ENCODE data around the gene MMP21.

MMP21 gene, protein sequence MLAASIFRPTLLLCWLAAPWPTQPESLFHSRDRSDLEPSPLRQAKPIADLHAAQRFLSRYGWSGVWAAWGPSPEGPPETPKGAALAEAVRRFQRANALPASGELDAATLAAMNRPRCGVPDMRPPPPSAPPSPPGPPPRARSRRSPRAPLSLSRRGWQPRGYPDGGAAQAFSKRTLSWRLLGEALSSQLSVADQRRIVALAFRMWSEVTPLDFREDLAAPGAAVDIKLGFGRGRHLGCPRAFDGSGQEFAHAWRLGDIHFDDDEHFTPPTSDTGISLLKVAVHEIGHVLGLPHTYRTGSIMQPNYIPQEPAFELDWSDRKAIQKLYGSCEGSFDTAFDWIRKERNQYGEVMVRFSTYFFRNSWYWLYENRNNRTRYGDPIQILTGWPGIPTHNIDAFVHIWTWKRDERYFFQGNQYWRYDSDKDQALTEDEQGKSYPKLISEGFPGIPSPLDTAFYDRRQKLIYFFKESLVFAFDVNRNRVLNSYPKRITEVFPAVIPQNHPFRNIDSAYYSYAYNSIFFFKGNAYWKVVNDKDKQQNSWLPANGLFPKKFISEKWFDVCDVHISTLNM

DNA sequence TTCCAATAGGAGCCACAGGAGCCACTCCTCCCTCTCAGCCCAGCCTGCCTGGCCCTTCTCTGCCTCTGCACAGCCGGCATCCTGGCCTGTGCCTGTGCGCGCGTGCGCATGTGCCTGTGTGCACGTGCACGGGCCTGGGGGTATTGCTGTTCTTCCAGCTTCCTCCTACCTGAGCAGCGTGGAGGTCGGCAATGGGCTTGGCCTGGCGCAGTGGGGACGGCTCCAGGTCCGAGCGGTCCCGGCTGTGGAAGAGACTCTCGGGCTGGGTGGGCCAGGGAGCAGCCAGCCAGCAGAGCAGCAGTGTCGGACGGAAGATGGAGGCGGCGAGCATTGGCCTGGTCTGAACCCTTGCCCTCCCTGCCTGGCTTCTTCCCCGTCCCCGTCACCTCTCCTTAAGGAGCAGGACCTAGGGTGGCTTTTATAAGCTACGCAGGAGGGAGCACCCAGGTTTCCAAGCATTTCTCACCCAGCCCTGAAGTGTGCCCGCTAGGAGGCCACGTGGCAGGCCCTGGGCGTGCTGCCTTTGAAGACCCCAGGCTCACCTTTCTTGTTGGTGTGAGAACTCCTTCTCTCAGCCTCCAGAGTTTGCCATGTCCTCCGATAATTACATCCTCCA is at the start of gene MMP21:
Gene MMP21 (minus strand): TSS at position 331 of the 616 bp plus-strand sequence. CDS start 0 bp downstream, at position 331.
- DNase-seq (ENCODE audit: low read depth), result no peak

- DNase-seq (ENCODE audit: low read depth), result peak; percentile 44
These were observed 49.1 kb upstream of the MMP21 start for GRCh38 chr10:125824736-125825135.

DNA sequence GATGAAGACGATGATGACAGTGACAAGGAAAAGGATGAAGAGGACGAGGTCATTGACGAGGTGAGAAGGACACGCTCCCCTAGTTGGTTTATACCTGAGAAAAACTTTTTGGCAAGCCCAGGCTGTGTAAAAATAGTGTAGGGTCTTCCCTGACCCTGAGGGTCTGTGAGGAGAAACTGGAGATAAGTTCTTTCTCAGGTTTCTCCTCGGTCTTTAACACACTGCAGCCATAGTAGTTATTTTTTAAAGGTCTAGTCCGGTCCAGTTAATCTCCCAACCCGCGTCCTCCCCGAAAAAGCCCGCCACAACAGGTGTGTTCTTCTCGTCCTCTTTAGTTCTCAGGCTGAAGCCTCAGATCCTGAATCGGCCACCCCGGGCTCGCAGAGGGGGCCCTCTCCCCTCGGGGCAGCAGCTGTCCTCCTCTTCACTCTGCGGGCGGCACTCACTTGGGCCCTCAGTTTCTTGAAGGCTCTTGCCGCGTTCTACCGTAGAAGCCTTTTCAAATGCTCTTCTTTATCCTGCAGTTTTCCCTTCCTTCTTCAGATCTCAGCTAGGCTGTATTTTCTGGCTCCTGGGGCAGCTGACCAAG is 48.1 kb upstream of the MMP21 start:
- DNase-seq (ENCODE audit: low read depth), result peak; percentile 21

- DNase-seq (ENCODE audit: low read depth), result peak; percentile 90
These were observed 47.4 kb upstream of the MMP21 start, which contains the start of the genes BCCIP and UROS for GRCh38 chr10:125822878-125823662. BCCIP (plus strand) TSS chr10:125823546; CDS start chr10:125823558, 12 bp downstream. UROS (minus strand) TSS chr10:125823258; CDS start chr10:125816499, 6,759 bp downstream.

DNA sequence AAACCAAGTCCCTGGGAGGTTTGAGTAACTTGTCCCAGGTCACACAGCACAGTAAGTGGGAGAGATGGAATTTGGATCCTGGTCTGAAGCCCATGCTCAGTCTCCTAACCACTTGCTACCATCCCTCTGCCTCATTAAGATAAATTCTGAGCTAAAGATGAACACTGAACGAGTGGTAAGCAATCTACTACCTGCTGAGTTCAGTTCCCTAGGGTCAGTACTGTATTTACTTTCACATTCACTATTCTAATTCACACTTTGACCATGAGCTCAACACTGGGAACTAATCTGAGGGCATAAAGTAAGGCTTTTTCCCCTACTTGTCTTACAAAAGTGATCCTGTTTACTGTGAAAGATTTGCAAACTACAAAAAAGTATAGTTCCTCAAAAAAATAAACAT is 45.1 kb upstream of the MMP21 start:
- DNase-seq (ENCODE audit: low read depth), result no peak

GRCh38 chr10:125817337-125817946 is 41.8 kb upstream of the MMP21 start:
- no peak for DNase-seq (ENCODE audit: low read depth)

- DNase-seq (ENCODE audit: low read depth), result no peak
These were observed 40.9 kb upstream of the MMP21 start for GRCh38 chr10:125816548-125816947.

GRCh38 chr10:125815764-125816163 is 40.1 kb upstream of the MMP21 start:
- no peak for DNase-seq (ENCODE audit: low read depth)

- peak; percentile 73 for DNase-seq (ENCODE audit: low read depth)
These were observed 36.6 kb upstream of the MMP21 start for GRCh38 chr10:125812128-125812750.

GRCh38 chr10:125811251-125811650 is 35.6 kb upstream of the MMP21 start:
- DNase-seq (ENCODE audit: low read depth), result peak; percentile 55

DNA sequence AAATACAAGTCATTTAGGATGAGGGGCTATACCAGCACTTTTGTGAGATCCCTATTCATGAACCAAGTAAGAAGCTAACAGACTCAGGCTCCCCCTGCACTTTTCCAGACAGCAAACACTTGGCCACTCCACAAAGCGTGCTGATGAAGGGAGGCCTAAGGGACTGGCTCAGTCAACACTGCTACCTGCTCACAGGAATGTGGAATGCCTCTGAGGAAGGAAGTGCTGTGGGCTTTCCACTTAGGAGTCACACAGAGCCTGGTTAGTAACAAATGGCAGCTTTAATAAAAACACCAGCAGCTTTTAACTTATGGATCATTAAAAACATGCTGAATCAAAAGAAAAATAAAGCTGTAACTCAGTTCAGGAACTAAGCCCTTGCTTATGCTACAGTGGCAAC is 32.4 kb upstream of the MMP21 start:
- DNase-seq (ENCODE audit: low read depth), result no peak

DNA sequence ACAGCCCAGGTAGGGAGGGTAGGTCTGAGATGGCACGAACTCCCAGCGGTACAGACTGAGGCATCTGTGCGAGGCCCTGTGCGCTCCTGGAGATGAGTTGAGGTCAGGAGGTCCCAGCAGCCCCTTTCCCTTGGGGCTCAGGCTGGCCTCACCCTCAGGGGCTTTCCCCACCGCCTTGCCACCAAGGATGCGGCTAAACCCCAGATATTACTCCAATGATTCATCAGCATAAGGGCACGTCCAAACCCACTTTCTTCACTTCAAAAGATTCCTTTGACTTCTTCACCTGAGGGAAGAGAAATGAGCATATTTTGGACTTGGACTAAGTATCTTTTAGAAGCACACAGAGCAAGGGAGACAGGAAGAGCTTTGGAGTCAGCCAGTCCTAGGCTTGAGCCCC is 27.1 kb upstream of the MMP21 start:
- no peak for DNase-seq (ENCODE audit: low read depth)

DNA sequence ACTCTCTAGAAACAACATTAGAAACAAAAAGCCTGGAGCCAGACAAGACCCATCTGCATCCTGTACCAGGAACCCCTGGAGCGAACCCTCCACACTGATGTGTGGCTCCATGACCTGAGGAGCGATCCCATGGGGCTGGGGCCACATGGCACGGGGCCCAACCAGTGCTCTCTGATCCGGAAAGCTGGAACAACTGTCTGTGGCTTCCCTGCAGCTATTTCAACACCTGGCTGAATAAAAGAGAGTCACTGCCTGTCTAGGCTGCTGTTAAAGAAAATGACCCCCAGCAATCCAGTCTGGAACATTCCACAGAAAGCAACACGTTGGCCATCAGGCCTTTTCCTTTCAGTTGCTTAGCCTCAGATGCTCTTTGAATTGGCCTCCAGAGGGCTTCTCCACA is 26.5 kb upstream of the MMP21 start:
- DNase-seq (ENCODE audit: low read depth), result no peak

- DNase-seq (ENCODE audit: low read depth), result no peak
These were observed 26.0 kb upstream of the MMP21 start for GRCh38 chr10:125801574-125801973.

- no peak for DNase-seq (ENCODE audit: low read depth)
These were observed 24.0 kb upstream of the MMP21 start for GRCh38 chr10:125799451-125800182.

DNA sequence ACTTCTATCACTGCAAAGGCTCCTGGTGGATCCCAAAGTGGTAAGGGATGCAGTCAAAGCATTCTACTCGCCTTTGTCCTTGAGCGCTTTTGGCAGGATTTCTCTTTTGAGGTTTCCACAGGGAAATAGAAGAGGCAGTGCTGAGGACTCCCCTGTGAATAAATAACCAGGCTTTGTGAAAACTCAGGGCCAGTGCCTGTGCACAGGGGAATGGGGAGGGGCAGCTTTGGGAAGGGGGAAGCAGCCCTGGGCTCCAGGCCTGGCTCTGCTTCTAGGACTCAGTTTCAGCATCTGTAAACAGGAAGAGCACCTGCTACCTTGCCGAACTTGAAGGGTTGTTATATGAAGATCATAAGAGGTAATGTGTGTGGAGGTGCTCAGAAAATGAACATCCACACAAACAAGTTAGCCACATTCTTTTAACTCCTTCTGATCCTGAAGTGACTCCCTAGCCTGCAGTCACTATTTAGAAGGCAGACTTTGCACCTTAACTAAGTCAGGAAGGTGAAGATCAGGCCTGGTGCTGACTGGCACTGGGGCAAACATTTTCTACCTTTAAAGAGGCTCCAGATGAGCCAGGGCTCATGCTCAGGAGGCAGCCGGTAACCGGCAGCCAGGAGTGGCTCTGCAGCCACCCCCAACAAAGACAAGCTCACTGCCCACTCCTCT is 22.5 kb upstream of the MMP21 start:
- no peak for DNase-seq (ENCODE audit: low read depth)

GRCh38 chr10:125797424-125797823 is 21.8 kb upstream of the MMP21 start:
- DNase-seq (ENCODE audit: low read depth), result no peak

DNA sequence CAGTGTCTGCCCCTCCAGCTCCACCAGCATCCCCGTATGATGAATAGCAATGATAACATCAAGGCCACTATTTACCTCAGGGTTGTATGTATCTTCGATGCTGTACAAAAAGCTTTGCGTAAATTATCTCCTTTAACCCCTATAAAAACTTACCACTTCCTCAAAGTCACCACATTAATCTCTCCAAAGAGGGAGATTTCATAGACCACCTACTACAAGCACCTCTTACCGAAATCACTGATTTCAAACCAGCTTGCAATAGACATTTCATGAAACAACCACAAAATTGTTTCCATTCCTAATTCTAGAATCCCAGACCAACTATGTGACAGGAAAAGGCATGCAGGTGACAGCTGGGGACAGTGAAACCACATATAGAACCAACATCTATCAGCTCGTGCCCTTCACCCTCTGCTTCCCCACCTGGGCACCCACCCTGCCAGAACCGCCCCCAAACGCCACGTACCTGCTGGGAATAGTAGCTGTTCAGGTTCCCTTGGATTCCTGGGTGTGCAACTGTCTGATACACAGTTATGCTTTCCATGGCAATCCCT is 20.1 kb upstream of the MMP21 start:
- DNase-seq (ENCODE audit: low read depth), result no peak

GRCh38 chr10:125795128-125795527 is 19.5 kb upstream of the MMP21 start:
- no peak for DNase-seq (ENCODE audit: low read depth)
